ENCODE results near the gene TTLL9.

GRCh38 chr20:31974951-31975487 is 104.6 kb downstream of the TTLL9 start:
- TF ChIP-seq ZNF274 (IDR thresholded peaks at IDR 0.05; ENCODE audit: low read depth, low read length) (no peak), YY1 (IDR thresholded peaks at IDR 0.05; ENCODE audit: insufficient read depth, insufficient read length) (no peak), SUZ12 (IDR thresholded peaks at IDR 0.05; ENCODE audit: extremely low read depth, insufficient read depth, insufficient read length) (no peak)

Measured in NT2/D1 (cell line).